ENCODE measurements around the gene LGI1. TPM values are rescaled to one million over a fixed set of nuclear protein-coding genes. Genes with fewer than 3 reads are reported as not detected.

LGI1 gene
- total and polyA plus RNA-seq, 9 of the 15 experiments (the other 6 are each of a cell fraction or from before 2014, with no cell fraction given) = not detected

DNA sequence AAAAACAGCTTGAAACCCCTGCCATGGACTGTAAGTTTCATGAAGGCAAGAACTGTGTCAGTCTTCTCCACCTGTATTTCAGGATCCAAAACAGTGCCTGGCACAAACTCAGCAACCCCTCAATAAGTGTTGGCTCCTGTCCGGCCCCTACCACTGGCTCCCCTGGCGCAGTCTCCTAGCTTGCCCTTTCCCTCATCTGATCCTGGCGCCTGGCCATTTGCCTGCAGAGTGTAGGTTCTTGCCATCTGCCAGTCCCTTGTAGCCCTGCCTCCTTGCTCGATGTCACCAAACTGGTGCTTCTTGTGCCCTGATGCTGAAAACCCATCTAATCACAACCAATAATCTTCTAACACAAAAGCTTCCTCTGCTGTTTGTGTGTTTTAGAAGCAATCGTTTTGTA lies 60.4 kb downstream of the LGI1 start:
- H3K9me1 ChIP-seq (ENCODE audit: control insufficient read depth, insufficient read depth, low read length) = no peaks in the 10 kb centered on the region
- H3K4me2 ChIP-seq (ENCODE audit: insufficient read depth, low read length) = no peak overlapping the region
- H4K20me1 ChIP-seq (replicated peaks; ENCODE audit: control insufficient read depth, insufficient read depth, low read length) = no peaks in the 10 kb centered on the region
- H3K4me1 ChIP-seq (replicated peaks in 1 of 2; ENCODE audit: control insufficient read depth in 2 of 2, insufficient read depth in 2 of 2, low read length in 2 of 2) = no peaks in the 10 kb centered on the region
- no peak overlapping the region for H3K4me3 ChIP-seq
- 0% methylated on average over 4 of the region's 5 CpGs for WGBS (ENCODE audit: insufficient coverage, low coverage, missing lambda C conversion rate)
- DNase-seq (ENCODE audit: extremely low read depth in 1 of 4, low spot score in 3 of 4) = no peak
- H3K9me3 ChIP-seq (replicated peaks; ENCODE audit: control insufficient read depth, insufficient read depth, low read depth, low read length) = no peaks in the 10 kb centered on the region
- no peaks in the 10 kb centered on the region; a peak in 1 of 5 replicates for H3K27me3 ChIP-seq (ENCODE audit: control insufficient read depth in 2 of 2, insufficient read depth in 2 of 2, low read length in 2 of 2)
- no peaks in the 10 kb centered on the region for H3K36me3 ChIP-seq (ENCODE audit: control insufficient read depth, insufficient read depth, low read length)
- no peak for FAIRE-seq
- no peak overlapping the region for H3K27ac ChIP-seq (ENCODE audit: extremely low read depth, low read depth, low read length)
- POLR2A ChIA-PET = no interaction called here
- ATAC-seq = no peak
- intact Hi-C loops (cut with micrococcal nuclease) (loop anchor here (5.0 to 10.0 kb wide), 2 partner anchors 263 to 441 kb away; no protein-coding TSS in a partner anchor), in situ Hi-C loops (cut with MboI) (no loop called here)
- CTCF ChIA-PET (ENCODE audit: low intra/inter-chr PET ratio) = no interaction called here
- no TSS peak for BruUV-seq (replicated peaks)
- no peak overlapping the region for H2AFZ ChIP-seq (ENCODE audit: low read depth, low read length)
- H3K9ac ChIP-seq (ENCODE audit: insufficient read depth in 1 of 2, low read depth in 2 of 2, low read length in 2 of 2) = no peak overlapping the region
- no peaks in the 10 kb centered on the region for H3K79me2 ChIP-seq (ENCODE audit: control insufficient read depth, insufficient read depth, low read length)
- no peak for TF ChIP-seq GTF2E2 (tag; IDR thresholded peaks at IDR 0.05)
- TF ChIP-seq STAT5B (CRISPR knock-in tag; IDR thresholded peaks at IDR 0.05) = no peak
- no peak for TF ChIP-seq ZBTB8A (IDR thresholded peaks at IDR 0.05; ENCODE audit: partially characterized antibody)
- no peak for TF ChIP-seq ZNF24 (IDR thresholded peaks at IDR 0.05)
- no peak for TF ChIP-seq MXI1 (IDR thresholded peaks at IDR 0.05; ENCODE audit: low read depth, low read length)
- no peak for TF ChIP-seq YY1 (IDR thresholded peaks at IDR 0.05; ENCODE audit: borderline replicate concordance in 1 of 3, control insufficient read depth in 1 of 3, extremely low read depth in 1 of 3, insufficient read depth in 3 of 3, insufficient read length in 1 of 3, insufficient replicate concordance in 2 of 3, low read depth in 1 of 3, low read length in 2 of 3)
- no peak for TF ChIP-seq TCF3 (CRISPR knock-in tag; IDR thresholded peaks at IDR 0.05)
- TF ChIP-seq, protein P1, sequence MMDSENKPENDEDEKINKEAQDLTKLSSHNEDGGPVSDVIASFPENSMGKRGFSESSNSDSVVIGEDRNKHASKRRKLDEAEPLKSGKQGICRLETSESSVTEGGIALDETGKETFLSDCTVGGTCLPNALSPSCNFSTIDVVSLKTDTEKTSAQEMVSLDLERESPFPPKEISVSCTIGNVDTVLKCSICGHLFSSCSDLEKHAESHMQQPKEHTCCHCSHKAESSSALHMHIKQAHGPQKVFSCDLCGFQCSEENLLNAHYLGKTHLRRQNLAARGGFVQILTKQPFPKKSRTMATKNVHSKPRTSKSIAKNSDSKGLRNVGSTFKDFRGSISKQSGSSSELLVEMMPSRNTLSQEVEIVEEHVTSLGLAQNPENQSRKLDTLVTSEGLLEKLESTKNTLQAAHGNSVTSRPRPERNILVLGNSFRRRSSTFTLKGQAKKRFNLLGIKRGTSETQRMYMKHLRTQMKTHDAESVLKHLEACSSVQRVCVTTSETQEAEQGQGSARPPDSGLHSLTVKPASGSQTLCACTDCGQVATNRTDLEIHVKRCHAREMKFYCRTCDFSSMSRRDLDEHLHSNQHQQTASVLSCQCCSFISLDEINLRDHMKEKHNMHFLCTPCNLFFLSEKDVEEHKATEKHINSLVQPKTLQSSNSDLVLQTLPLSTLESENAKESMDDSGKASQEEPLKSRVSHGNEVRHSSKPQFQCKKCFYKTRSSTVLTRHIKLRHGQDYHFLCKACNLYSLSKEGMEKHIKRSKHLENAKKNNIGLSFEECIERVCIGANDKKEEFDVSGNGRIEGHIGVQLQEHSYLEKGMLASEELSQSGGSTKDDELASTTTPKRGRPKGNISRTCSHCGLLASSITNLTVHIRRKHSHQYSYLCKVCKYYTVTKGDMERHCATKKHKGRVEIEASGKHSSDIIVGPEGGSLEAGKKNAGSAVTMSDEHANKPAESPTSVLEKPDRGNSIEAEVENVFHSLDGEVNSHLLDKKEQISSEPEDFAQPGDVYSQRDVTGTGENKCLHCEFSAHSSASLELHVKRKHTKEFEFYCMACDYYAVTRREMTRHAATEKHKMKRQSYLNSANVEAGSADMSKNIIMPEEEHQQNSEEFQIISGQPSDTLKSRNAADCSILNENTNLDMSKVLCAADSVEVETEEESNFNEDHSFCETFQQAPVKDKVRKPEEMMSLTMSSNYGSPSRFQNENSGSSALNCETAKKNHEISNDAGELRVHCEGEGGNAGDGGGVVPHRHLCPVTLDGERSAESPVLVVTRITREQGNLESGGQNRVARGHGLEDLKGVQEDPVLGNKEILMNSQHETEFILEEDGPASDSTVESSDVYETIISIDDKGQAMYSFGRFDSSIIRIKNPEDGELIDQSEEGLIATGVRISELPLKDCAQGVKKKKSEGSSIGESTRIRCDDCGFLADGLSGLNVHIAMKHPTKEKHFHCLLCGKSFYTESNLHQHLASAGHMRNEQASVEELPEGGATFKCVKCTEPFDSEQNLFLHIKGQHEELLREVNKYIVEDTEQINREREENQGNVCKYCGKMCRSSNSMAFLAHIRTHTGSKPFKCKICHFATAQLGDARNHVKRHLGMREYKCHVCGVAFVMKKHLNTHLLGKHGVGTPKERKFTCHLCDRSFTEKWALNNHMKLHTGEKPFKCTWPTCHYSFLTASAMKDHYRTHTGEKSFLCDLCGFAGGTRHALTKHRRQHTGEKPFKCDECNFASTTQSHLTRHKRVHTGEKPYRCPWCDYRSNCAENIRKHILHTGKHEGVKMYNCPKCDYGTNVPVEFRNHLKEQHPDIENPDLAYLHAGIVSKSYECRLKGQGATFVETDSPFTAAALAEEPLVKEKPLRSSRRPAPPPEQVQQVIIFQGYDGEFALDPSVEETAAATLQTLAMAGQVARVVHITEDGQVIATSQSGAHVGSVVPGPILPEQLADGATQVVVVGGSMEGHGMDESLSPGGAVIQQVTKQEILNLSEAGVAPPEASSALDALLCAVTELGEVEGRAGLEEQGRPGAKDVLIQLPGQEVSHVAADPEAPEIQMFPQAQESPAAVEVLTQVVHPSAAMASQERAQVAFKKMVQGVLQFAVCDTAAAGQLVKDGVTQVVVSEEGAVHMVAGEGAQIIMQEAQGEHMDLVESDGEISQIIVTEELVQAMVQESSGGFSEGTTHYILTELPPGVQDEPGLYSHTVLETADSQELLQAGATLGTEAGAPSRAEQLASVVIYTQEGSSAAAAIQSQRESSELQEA (IDR thresholded peaks at IDR 0.05; ENCODE audit: low read depth) = no peak

Measured in K562 (cell line).